Prostate gland (tissue), 2 donors: ENCODE measurements around the gene ADIPOR2. TPM values are rescaled to one million over a fixed set of nuclear protein-coding genes. Genes with fewer than 3 reads are reported as not detected.

Experiments
- DNase-seq: peaks from one replicate; pipeline ENCODE4 v3.0.0-alpha.2; 2019; ENCODE audit warnings: low spot score
- H3K27ac ChIP-seq, 2 donors: fragments of 200-600 bp; sonication (generic); 2 replicates each; pipeline ENCODE4 v1.5.1; 2017 to 2019
- H3K27me3 ChIP-seq: fragments of 200-600 bp; sonication (generic); replicated peaks from 2 replicates; pipeline ENCODE4 v1.5.1; 2019; ENCODE audit not compliant: insufficient read depth
- H3K36me3 ChIP-seq, 2 donors: fragments of 200-600 bp; sonication (generic); 1 replicate in 1 of 2; 2 replicates in 1 of 2; pipeline versions ENCODE4 v1.5.1 to v1.8.1; 2017 to 2019
- H3K4me1 ChIP-seq: fragments of 200-600 bp; sonication (generic); replicated peaks from 2 replicates; pipeline ENCODE4 v1.5.1; 2019
- H3K4me3 ChIP-seq, 2 donors: fragments of 200-600 bp; sonication (generic); 2 replicates each; pipeline ENCODE4 v1.5.1; 2017 to 2019
- H3K9me3 ChIP-seq: fragments of 200-600 bp; sonication (generic); 2 replicates; pipeline ENCODE4 v1.5.1; 2017
- CTCF ChIP-seq, 4 experiments: fragments of 200-600 bp in 2 of 4; fragments of 450-650 bp in 2 of 4; sonication (generic) in 2 of 4; IDR thresholded peaks; 1 replicate in 3 of 4; 2 replicates in 1 of 4; pipeline ENCODE4 v1.5.1; 2016 to 2019; ENCODE audit warnings: antibody characterized with exemption in 4 of 4, mild to moderate bottlenecking in 2 of 4, moderate library complexity in 2 of 4
- POLR2A ChIP-seq: fragments of 450-650 bp; IDR thresholded peaks from one replicate; pipeline ENCODE4 v1.6.1; 2016; ENCODE audit warnings: antibody characterized with exemption, mild to moderate bottlenecking
- POLR2AphosphoS5 ChIP-seq: sonication (generic); formaldehyde crosslinking; IDR thresholded peaks from one replicate; pipeline ENCODE4 v1.6.1; 2017; ENCODE audit warnings: antibody characterized with exemption
- WGBS: methylation state at CpG from one replicate; pipeline ENCODE4 v1.1.5; 2018; 5-methylcytosine and 5-hydroxymethylcytosine counted together
- intact Hi-C: fragments of 100-400 bp; cut with DNase I; formaldehyde crosslinking; loops from one replicate; pipeline ENCODE4 v1.14.2; 2022
- total RNA-seq, 2 donors: library from RNA; depleted of rRNA; stranded (reverse); fragments of >200 nt; gene quantifications; one replicate each; pipeline ENCODE4 v1.1.0, GENCODE V29; 2016

Gene ADIPOR2
- total RNA-seq, 2 donors from 2014 or later, result 23.7 to 46.2 TPM

- H3K27ac ChIP-seq, result no peak overlapping the region
- TF ChIP-seq POLR2A (no peak), POLR2AphosphoS5 (peak; percentile 95), CTCF (IDR thresholded peaks at IDR 0.05) (no peak)
- no peaks in the 10 kb centered on the region for H3K27me3 ChIP-seq
- peak; percentile 90 for DNase-seq
- intact Hi-C loops, result no loop called here
- H3K9me3 ChIP-seq, result no peaks in the 10 kb centered on the region
- no peak overlapping the region for H3K4me3 ChIP-seq
- H3K36me3 ChIP-seq, result no peaks in the 10 kb centered on the region
- H3K4me1 ChIP-seq, result no peaks in the 10 kb centered on the region
- WGBS, result 9% methylated on average over 32 of the region's 34 CpGs
These were observed 140.4 kb downstream of the ADIPOR2 start for GRCh38 chr12:1830981-1831963.

- H3K4me1 ChIP-seq, result no peaks in the 10 kb centered on the region
- DNase-seq, result no peak
- TF ChIP-seq POLR2AphosphoS5 (no peak), POLR2A (no peak), CTCF (IDR thresholded peaks at IDR 0.05) (no peak)
- H3K4me3 ChIP-seq, result no peak overlapping the region
- H3K36me3 ChIP-seq, result no peaks in the 10 kb centered on the region
- 82% methylated on average over 17 of the region's 17 CpGs for WGBS
- H3K27ac ChIP-seq, result no peak overlapping the region
- intact Hi-C loops, result no loop called here
- no peaks in the 10 kb centered on the region for H3K9me3 ChIP-seq
- no peaks in the 10 kb centered on the region for H3K27me3 ChIP-seq
These were observed 142.1 kb downstream of the ADIPOR2 start for GRCh38 chr12:1832801-1833595.

- Histone ChIP-seq H3K27ac (no peak overlapping the region), H3K9me3 (no peaks in the 10 kb centered on the region), H3K27me3 (no peaks in the 10 kb centered on the region), H3K4me3 (no peak overlapping the region), H3K4me1 (no peaks in the 10 kb centered on the region), H3K36me3 (no peaks in the 10 kb centered on the region)
- intact Hi-C loops, result no loop called here
- TF ChIP-seq CTCF (IDR thresholded peaks at IDR 0.05) (no peak), POLR2A (no peak), POLR2AphosphoS5 (no peak)
- 88% methylated on average over 10 of the region's 10 CpGs for WGBS
- no peak for DNase-seq
These were observed 142.7 kb downstream of the ADIPOR2 start for GRCh38 chr12:1833596-1834028.

- no peak for TF ChIP-seq CTCF (IDR thresholded peaks at IDR 0.05)
- TF ChIP-seq POLR2AphosphoS5, result no peak
- TF ChIP-seq POLR2A, result no peak
- Histone ChIP-seq H3K4me1 (no peaks in the 10 kb centered on the region), H3K36me3 (no peaks in the 10 kb centered on the region), H3K4me3 (no peak overlapping the region), H3K27me3 (no peaks in the 10 kb centered on the region), H3K27ac (no peak overlapping the region), H3K9me3 (no peaks in the 10 kb centered on the region)
- no peak for DNase-seq
- intact Hi-C loops, result no loop called here
- WGBS, result 90% methylated on average over 30 of the region's 34 CpGs
These were observed 143.5 kb downstream of the ADIPOR2 start for GRCh38 chr12:1834186-1834925.
